ENCODE measurements around the gene DEPDC5. TPM values are rescaled to one million over a fixed set of nuclear protein-coding genes. Genes with fewer than 3 reads are reported as not detected.

Gene DEPDC5
- total and polyA plus RNA-seq, 2 of the 8 experiments (the other 6 are each of a cell fraction or from before 2014, with no cell fraction given), result 18.3 to 26.5 TPM

DNA sequence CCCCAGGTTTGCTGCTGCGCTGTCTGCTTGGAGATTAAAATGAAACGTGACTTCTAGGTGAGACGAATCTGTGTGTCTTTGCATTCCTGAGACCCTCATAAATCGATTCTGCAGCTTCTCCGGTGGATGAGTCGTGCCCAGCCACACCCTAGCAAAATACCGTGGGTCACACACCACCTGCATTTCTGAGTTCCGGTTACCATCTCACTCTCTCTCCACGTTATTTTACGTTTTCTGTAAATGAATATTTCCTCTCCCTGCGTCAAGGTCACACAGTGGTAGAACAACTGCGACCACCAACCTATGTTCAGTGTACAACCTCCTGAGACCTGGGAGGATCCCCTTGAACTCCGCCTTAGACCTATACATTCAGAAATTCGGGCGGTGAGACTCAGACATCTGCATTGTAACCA lies 191.6 kb downstream of the DEPDC5 start:
- peak overlapping the region; percentile 66 for H3K56ac ChIP-seq (replicated peaks; ENCODE audit: insufficient read length, low read depth, low read length)
- DNase-seq (ENCODE audit: low read depth in 1 of 2, low spot score in 2 of 2), result no peak
- H3K23ac ChIP-seq (ENCODE audit: insufficient read length), result no peak overlapping the region
- H2AK5ac ChIP-seq (ENCODE audit: low read depth, low read length), result no peak overlapping the region
- no peaks in the 10 kb centered on the region for H3K9me3 ChIP-seq (ENCODE audit: insufficient read depth in 2 of 2, low read depth in 1 of 2, low read length in 1 of 2)
- peaks cover 25 to 56% of the 10 kb centered on the region in 2 experiments for H3K79me2 ChIP-seq (ENCODE audit: control insufficient read depth in 1 of 2, insufficient read depth in 2 of 2, low read length in 2 of 2)
- H3K23me2 ChIP-seq (ENCODE audit: low read depth, low read length), result peaks cover 9% of the 10 kb centered on the region; the same call in 1 of the 2 replicates
- no peak overlapping the region for H2BK20ac ChIP-seq (ENCODE audit: low read length)
- H3K27ac ChIP-seq (ENCODE audit: low read depth, low read length), result peak overlapping the region; percentile 91; the same call in 1 of the 2 replicates
- CTCF ChIA-PET (ENCODE audit: partially characterized antibody), result interaction anchor here (0.6 to 1.2 kb wide), 5 partner anchors 17 to 281 kb away, joined by 3 to 4 read pairs (median 3); no protein-coding TSS in a partner anchor
- peak overlapping the region; percentile 43; the same call in 1 of the 2 replicates for H3K18ac ChIP-seq (ENCODE audit: extremely low read depth, low read length)
- peak overlapping the region; percentile 50 for H3K4ac ChIP-seq (replicated peaks; ENCODE audit: insufficient read length, low read depth, low read length)
- peak overlapping the region; percentile 46 for H4K91ac ChIP-seq (replicated peaks; ENCODE audit: insufficient read length, low read length)
- H3K9ac ChIP-seq (replicated peaks in 1 of 4; ENCODE audit: extremely low read depth in 1 of 4, low read depth in 3 of 4, low read length in 3 of 4), result peak overlapping the region; percentile 80 to 97 (median 96)
- peaks cover 6% of the 10 kb centered on the region for H3K79me1 ChIP-seq (ENCODE audit: low read depth, low read length)
- peak overlapping the region; percentile 80 to 92 (median 85) for H3K4me3 ChIP-seq (ENCODE audit: extremely low read depth in 1 of 4, insufficient read depth in 2 of 4, low read depth in 3 of 4, low read length in 4 of 4)
- 0 out of 2 replicates have a peak overlapping the region, but pooled peaks have one; percentile 1 for H2BK5ac ChIP-seq (ENCODE audit: low read depth, low read length)
- no peaks in the 10 kb centered on the region for H3K27me3 ChIP-seq (replicated peaks in 1 of 4; ENCODE audit: control insufficient read depth in 3 of 4, extremely low read depth in 1 of 4, insufficient read depth in 3 of 4, low read length in 3 of 4)
- peak overlapping the region; percentile 37 for H3K14ac ChIP-seq (ENCODE audit: insufficient read length)
- H3K36me3 ChIP-seq (ENCODE audit: control insufficient read depth in 2 of 4, insufficient read depth in 4 of 4, low read length in 3 of 4), result peaks cover 0 to 34% (median 11%) of the 10 kb centered on the region in 4 experiments; a peak in 7 of 8 replicates
- peaks cover 5 to 14% (median 11%) of the 10 kb centered on the region in 4 experiments; a peak in 6 of 7 replicates for H3K4me1 ChIP-seq (replicated peaks in 1 of 4; ENCODE audit: control insufficient read depth in 3 of 4, insufficient read depth in 4 of 4, low read length in 3 of 4)
- no peak overlapping the region for H2BK120ac ChIP-seq (replicated peaks; ENCODE audit: low read depth, low read length)
- no peak for FAIRE-seq
- H4K8ac ChIP-seq (ENCODE audit: extremely low read depth, insufficient read depth, low read length), result no peak overlapping the region; the same call in none of the 2 replicates
- 6% methylated on average over 15 of the region's 15 CpGs; no CpG with 5 or more reads in 1 of the 2 experiments for WGBS, 2 experiments (ENCODE audit: extremely low coverage in 1 of 2, insufficient coverage in 1 of 2, insufficient read length in 1 of 2, insufficient replicate concordance in 2 of 2, low coverage in 1 of 2, low lambda C conversion rate in 2 of 2, missing lambda C conversion rate in 1 of 2)
- H2BK15ac ChIP-seq (ENCODE audit: low read length), result no peak overlapping the region
- H3K4me2 ChIP-seq (ENCODE audit: insufficient read depth in 1 of 2, low read depth in 2 of 2, low read length in 2 of 2), result peak overlapping the region; percentile 86 to 98
- H4K20me1 ChIP-seq (replicated peaks in 1 of 2; ENCODE audit: control insufficient read depth in 1 of 2, insufficient read depth in 2 of 2, low read length in 2 of 2), result peaks cover 11 to 13% of the 10 kb centered on the region in 2 experiments
- POLR2A ChIA-PET (ENCODE audit: partially characterized antibody), result interaction anchor here (0.7 to 3.5 kb wide), 11 partner anchors 9 to 127 kb away, joined by 3 to 39 read pairs (median 4); no protein-coding TSS in a partner anchor
- 0 out of 2 replicates have a peak overlapping the region, but pooled peaks have one; percentile 2 for H2BK12ac ChIP-seq (ENCODE audit: low read depth, low read length)
- no peak overlapping the region for H4K5ac ChIP-seq (ENCODE audit: insufficient read length, low read depth, low read length)
- H2AFZ ChIP-seq (ENCODE audit: low read length), result no peak overlapping the region
- TF ChIP-seq BRCA1 (IDR thresholded peaks at IDR 0.05; ENCODE audit: low read depth, low read length) (no peak), NRF1 (IDR thresholded peaks at IDR 0.05; ENCODE audit: low read depth, low read length) (no peak), SIN3A (conservative IDR thresholded peaks at IDR 0.05 in 1 of 2, IDR thresholded peaks at IDR 0.05 in 1 of 2; ENCODE audit: low read depth in 1 of 2, low read length in 2 of 2) (0 out of 4 replicates have a peak, but pooled peaks of 1 of the 2 experiments have one; percentile 9), ATF3 (IDR thresholded peaks at IDR 0.05; ENCODE audit: insufficient read depth, low read depth, low read length) (no peak), KDM1A (IDR thresholded peaks at IDR 0.05; ENCODE audit: borderline replicate concordance, low read length) (no peak), SIRT6 (IDR thresholded peaks at IDR 0.05; ENCODE audit: low read length) (no peak), CBX5 (IDR thresholded peaks at IDR 0.05; ENCODE audit: low read depth, low read length) (no peak), HDAC2 (IDR thresholded peaks at IDR 0.05; ENCODE audit: borderline replicate concordance in 1 of 2, low read depth in 2 of 2, low read length in 2 of 2) (0 out of 4 replicates have a peak, but pooled peaks of 1 of the 2 experiments have one; percentile 3), POLR2AphosphoS5 (IDR thresholded peaks at IDR 0.05; ENCODE audit: low read depth, low read length) (no peak), EGR1 (IDR thresholded peaks at IDR 0.05; ENCODE audit: borderline replicate concordance, low read depth, low read length) (no peak), TEAD4 (IDR thresholded peaks at IDR 0.05; ENCODE audit: low read depth, low read length) (no peak), SP2 (IDR thresholded peaks at IDR 0.05; ENCODE audit: low read length) (no peak)
